Neural cell (in vitro differentiated cells): ENCODE data around the gene DBH. TPM values are rescaled to one million over a fixed set of nuclear protein-coding genes. Genes with fewer than 3 reads are reported as not detected.
A peak's percentile ranks its signal among the peaks of the same experiment; 100 is the strongest.

ENCODE experiments used
- H2AFZ ChIP-seq: fragments of 200-600, 300-800 bp; sonication (generic), shearing (Covaris generic); 2 replicates; pipeline ENCODE4 v1.6.0; 2014; ENCODE audit warnings: low read depth, mild to moderate bottlenecking, antibody characterized with exemption, low read length, moderate library complexity
- H3F3A ChIP-seq: fragments of 200-600 bp; shearing (Covaris generic); 2 replicates; pipeline ENCODE4 v1.6.1; 2016; ENCODE audit warnings: mild to moderate bottlenecking, moderate library complexity, mixed read lengths, antibody characterized with exemption, low read length; ENCODE audit not compliant: insufficient read depth, poor library complexity, severe bottlenecking
- H3K27ac ChIP-seq: fragments of 200-600, 300-800 bp; sonication (generic), shearing (Covaris generic); 2 replicates; pipeline ENCODE4 v1.5.1; 2014; ENCODE audit warnings: mild to moderate bottlenecking, low read length, moderate library complexity
- H3K27me3 ChIP-seq: fragments of 300-800, 200-600 bp; sonication (generic), shearing (Covaris generic); 2 replicates; pipeline ENCODE4 v1.6.0; 2014; ENCODE audit warnings: mild to moderate bottlenecking, low read depth, low read length, moderate library complexity; ENCODE audit not compliant: insufficient read depth
- H3K36me3 ChIP-seq: fragments of 300-800, 200-600 bp; sonication (generic), shearing (Covaris generic); 2 replicates; pipeline ENCODE4 v1.5.1; 2014; ENCODE audit warnings: mild to moderate bottlenecking, antibody characterized with exemption, low read length, moderate library complexity; ENCODE audit not compliant: insufficient read depth
- H3K4me2 ChIP-seq: fragments of 300-800, 200-600 bp; sonication (generic), shearing (Covaris generic); 2 replicates; pipeline ENCODE4 v1.6.0; 2014; ENCODE audit warnings: mild to moderate bottlenecking, low read length
- H3K4me3 ChIP-seq: fragments of 300-800, 200-600 bp; sonication (generic), shearing (Covaris generic); 2 replicates; pipeline ENCODE4 v1.5.1; 2014; ENCODE audit warnings: mild to moderate bottlenecking, low read length, moderate library complexity
- H3K79me2 ChIP-seq: fragments of 200-600 bp; shearing (Covaris generic); replicated peaks from 2 replicates; pipeline ENCODE4 v1.6.0; 2014; ENCODE audit warnings: mild to moderate bottlenecking, low read length, moderate library complexity; ENCODE audit not compliant: insufficient read depth
- H3K9ac ChIP-seq: fragments of 300-800, 200-600 bp; sonication (generic), shearing (Covaris generic); 2 replicates; pipeline ENCODE4 v1.6.1; 2016; ENCODE audit warnings: mild to moderate bottlenecking, low read length, mixed read lengths
- H3K9me2 ChIP-seq: fragments of 200-600 bp; shearing (Covaris generic); 2 replicates; pipeline ENCODE4 v1.6.1; 2016; ENCODE audit warnings: mild to moderate bottlenecking, low read length, mixed read lengths; ENCODE audit not compliant: insufficient read depth
- H3K9me3 ChIP-seq: fragments of 200-600, 300-800 bp; sonication (generic), shearing (Covaris generic); 2 replicates; pipeline ENCODE4 v1.6.1; 2016; ENCODE audit warnings: mild to moderate bottlenecking, mixed run types, low read length, moderate library complexity, mixed read lengths
- H4K20me1 ChIP-seq: fragments of 200-600 bp; shearing (Covaris generic); 2 replicates; pipeline ENCODE4 v1.6.1; 2016; ENCODE audit warnings: mild to moderate bottlenecking, mixed run types; ENCODE audit not compliant: insufficient read depth
- EP300 ChIP-seq: fragments of 450-650 bp; conservative IDR thresholded peaks from 2 replicates; pipeline ENCODE4 v1.6.1; 2014; ENCODE audit warnings: antibody characterized with exemption, mild to moderate bottlenecking, moderate library complexity; ENCODE audit not compliant: poor library complexity, severe bottlenecking
- EZH2 ChIP-seq: fragments of 200-600, 300-800 bp; shearing (Covaris generic), sonication (generic); IDR thresholded peaks from 2 replicates; pipeline ENCODE4 v1.6.1; 2014; ENCODE audit warnings: antibody characterized with exemption, low read length, borderline replicate concordance, mild to moderate bottlenecking; ENCODE audit not compliant: insufficient read depth, poor library complexity, severe bottlenecking
- MXI1 ChIP-seq: fragments of 450-650 bp; conservative IDR thresholded peaks from 2 replicates; pipeline ENCODE4 v1.6.1; 2014; ENCODE audit warnings: antibody characterized with exemption, mild to moderate bottlenecking; ENCODE audit not compliant: poor library complexity, severe bottlenecking
- POLR2AphosphoS5 ChIP-seq: IDR thresholded peaks from 2 replicates; pipeline ENCODE4 v1.6.1; 2012
- RAD21 ChIP-seq: fragments of 450-650 bp; conservative IDR thresholded peaks from 2 replicates; pipeline ENCODE4 v1.6.1; 2014; ENCODE audit warnings: antibody characterized with exemption, mild to moderate bottlenecking, moderate library complexity
- SMC3 ChIP-seq: fragments of 450-650 bp; conservative IDR thresholded peaks from 2 replicates; pipeline ENCODE4 v1.6.1; 2014; ENCODE audit warnings: antibody characterized with exemption, mild to moderate bottlenecking, moderate library complexity; ENCODE audit not compliant: poor library complexity
- TAF1 ChIP-seq: IDR thresholded peaks from 2 replicates; pipeline ENCODE4 v1.6.1; 2012; ENCODE audit warnings: low read depth
- polyA plus RNA-seq: library from polyadenylated mRNA; depleted of rRNA; stranded (reverse); fragments of >200 nt; gene quantifications from 2 replicates; pipeline ENCODE4 v1.2.3, GENCODE V29; 2014
- TF ChIP-seq, protein P1 (sequence below): IDR thresholded peaks from 2 replicates; pipeline ENCODE4 v1.6.1; 2012; ENCODE audit warnings: borderline replicate concordance
- TF ChIP-seq, protein P2 (sequence below): fragments of 450-650 bp; IDR thresholded peaks from 2 replicates; pipeline ENCODE4 v1.5.1; 2014; ENCODE audit warnings: antibody characterized with exemption, mild to moderate bottlenecking, moderate library complexity; ENCODE audit not compliant: poor library complexity, severe bottlenecking

DBH gene
- polyA plus RNA-seq, 1 donor from 2014 or later: not detected

DNA sequence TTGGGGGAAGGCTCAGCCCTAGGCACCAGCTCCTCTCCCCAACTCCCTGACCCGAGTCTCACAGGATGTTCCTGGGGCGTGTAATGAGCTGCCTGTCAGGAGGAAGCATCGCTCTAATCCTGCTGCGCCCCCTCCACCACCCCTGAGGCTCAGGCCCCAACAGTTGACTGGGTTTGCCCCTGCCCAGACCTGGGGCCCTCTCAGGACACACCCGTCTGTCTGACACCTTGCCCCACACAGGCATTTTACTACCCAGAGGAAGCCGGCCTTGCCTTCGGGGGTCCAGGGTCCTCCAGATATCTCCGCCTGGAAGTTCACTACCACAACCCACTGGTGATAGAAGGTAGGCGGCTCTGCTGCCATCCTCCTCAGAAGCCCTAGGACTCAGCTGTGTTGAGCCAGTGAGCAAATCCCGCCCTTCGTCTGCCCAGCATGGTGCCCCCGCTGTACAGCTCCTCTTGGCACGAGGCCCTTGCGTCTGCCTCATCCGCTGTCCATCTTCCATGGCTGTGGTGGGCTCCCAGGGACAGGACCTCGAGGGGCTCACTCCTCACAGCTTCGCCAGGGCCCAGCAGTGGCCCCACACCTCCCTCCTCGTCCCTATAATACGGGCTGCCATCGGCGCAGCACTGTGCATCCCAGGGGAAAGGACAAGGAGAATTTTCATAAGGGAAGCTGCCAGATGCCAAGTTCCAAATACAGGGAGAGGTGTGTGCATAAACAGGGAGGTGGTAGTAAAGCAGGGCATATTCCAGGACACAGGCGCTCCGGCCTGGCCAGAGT, 8.0 kb downstream of the DBH start:
- Histone ChIP-seq H3K36me3 (no peaks in the 10 kb centered on the region), H3K27me3 (no peaks in the 10 kb centered on the region), H3K9ac (peak overlapping the region; percentile 38), H3K4me3 (no peak overlapping the region), H3K79me2 (no peaks in the 10 kb centered on the region), H3K9me2 (no peaks in the 10 kb centered on the region), H2AFZ (no peak overlapping the region), H3F3A (no peaks in the 10 kb centered on the region), H4K20me1 (no peaks in the 10 kb centered on the region), H3K4me2 (no peak overlapping the region), H3K9me3 (no peaks in the 10 kb centered on the region), H3K27ac (peak overlapping the region; percentile 20)
- TF ChIP-seq, protein P1, sequence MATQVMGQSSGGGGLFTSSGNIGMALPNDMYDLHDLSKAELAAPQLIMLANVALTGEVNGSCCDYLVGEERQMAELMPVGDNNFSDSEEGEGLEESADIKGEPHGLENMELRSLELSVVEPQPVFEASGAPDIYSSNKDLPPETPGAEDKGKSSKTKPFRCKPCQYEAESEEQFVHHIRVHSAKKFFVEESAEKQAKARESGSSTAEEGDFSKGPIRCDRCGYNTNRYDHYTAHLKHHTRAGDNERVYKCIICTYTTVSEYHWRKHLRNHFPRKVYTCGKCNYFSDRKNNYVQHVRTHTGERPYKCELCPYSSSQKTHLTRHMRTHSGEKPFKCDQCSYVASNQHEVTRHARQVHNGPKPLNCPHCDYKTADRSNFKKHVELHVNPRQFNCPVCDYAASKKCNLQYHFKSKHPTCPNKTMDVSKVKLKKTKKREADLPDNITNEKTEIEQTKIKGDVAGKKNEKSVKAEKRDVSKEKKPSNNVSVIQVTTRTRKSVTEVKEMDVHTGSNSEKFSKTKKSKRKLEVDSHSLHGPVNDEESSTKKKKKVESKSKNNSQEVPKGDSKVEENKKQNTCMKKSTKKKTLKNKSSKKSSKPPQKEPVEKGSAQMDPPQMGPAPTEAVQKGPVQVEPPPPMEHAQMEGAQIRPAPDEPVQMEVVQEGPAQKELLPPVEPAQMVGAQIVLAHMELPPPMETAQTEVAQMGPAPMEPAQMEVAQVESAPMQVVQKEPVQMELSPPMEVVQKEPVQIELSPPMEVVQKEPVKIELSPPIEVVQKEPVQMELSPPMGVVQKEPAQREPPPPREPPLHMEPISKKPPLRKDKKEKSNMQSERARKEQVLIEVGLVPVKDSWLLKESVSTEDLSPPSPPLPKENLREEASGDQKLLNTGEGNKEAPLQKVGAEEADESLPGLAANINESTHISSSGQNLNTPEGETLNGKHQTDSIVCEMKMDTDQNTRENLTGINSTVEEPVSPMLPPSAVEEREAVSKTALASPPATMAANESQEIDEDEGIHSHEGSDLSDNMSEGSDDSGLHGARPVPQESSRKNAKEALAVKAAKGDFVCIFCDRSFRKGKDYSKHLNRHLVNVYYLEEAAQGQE: no peak
- TF ChIP-seq SMC3: no peak
- no peak for TF ChIP-seq EP300
- TF ChIP-seq, protein P2, sequence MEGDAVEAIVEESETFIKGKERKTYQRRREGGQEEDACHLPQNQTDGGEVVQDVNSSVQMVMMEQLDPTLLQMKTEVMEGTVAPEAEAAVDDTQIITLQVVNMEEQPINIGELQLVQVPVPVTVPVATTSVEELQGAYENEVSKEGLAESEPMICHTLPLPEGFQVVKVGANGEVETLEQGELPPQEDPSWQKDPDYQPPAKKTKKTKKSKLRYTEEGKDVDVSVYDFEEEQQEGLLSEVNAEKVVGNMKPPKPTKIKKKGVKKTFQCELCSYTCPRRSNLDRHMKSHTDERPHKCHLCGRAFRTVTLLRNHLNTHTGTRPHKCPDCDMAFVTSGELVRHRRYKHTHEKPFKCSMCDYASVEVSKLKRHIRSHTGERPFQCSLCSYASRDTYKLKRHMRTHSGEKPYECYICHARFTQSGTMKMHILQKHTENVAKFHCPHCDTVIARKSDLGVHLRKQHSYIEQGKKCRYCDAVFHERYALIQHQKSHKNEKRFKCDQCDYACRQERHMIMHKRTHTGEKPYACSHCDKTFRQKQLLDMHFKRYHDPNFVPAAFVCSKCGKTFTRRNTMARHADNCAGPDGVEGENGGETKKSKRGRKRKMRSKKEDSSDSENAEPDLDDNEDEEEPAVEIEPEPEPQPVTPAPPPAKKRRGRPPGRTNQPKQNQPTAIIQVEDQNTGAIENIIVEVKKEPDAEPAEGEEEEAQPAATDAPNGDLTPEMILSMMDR: no peak
- no peak for TF ChIP-seq RAD21
- no peak for TF ChIP-seq EZH2
- TF ChIP-seq TAF1: no peak
- TF ChIP-seq POLR2AphosphoS5: no peak
- TF ChIP-seq MXI1: no peak

DNA sequence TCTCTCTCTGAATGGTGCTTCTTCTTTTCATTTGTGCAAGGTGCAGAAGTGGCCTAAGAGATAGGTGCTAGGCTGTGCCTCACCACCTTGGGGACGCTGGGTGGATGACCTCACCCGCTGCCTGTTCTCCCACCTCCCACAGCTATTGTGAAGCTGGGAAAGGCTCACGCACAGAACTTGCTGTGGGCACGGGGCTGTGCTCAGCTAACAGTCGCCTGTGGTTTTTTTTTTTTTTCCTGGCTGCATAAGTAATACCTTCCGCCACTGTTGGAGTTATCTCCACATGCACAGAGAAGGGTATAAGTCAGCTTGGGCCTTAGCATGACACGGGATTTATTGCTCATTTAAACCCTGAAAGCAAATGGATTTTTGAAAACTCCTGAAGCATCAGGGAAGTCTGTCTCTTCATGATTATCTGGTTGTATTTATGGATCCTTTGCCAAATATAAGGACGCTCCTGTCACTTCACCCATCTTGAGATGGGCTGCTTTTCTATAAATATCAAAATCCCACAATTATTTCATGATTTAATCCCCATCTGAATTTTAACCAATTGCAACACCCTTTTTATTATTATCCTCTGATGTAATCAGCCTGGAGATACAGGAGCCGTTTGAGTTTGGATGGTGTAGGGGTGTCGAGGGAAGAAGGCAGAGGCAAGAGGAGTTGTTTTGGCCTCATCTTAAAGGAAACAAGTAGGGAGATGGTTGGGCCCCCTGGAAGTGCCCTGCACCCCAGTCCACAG, 9.0 kb downstream of the DBH start:
- H3K9me2 ChIP-seq: no peaks in the 10 kb centered on the region
- no peak overlapping the region for H3K4me2 ChIP-seq
- no peaks in the 10 kb centered on the region for H4K20me1 ChIP-seq
- H3K4me3 ChIP-seq: no peak overlapping the region
- peak overlapping the region; percentile 38 for H3K9ac ChIP-seq
- no peaks in the 10 kb centered on the region for H3K79me2 ChIP-seq
- H2AFZ ChIP-seq: no peak overlapping the region
- H3K36me3 ChIP-seq: no peaks in the 10 kb centered on the region
- H3F3A ChIP-seq: no peaks in the 10 kb centered on the region
- no peaks in the 10 kb centered on the region for H3K27me3 ChIP-seq
- H3K27ac ChIP-seq: peak overlapping the region; percentile 23
- peak; percentile 13 for TF ChIP-seq RAD21
- no peak for TF ChIP-seq EP300
- no peaks in the 10 kb centered on the region for H3K9me3 ChIP-seq
